Kidney epithelial cell (primary cell): ENCODE measurements around the gene ACTN3. TPM values are rescaled to one million over a fixed set of nuclear protein-coding genes. Genes with fewer than 3 reads are reported as not detected.
"Not testable (repeated sequence)": the region's sequence is repeated elsewhere in the genome, so short reads cannot be mapped to it uniquely, and the experiment has no call there.

ENCODE experiments used
- DNase-seq: peaks from one replicate; pipeline ENCODE4 v3.0.0-alpha.2; 2010; ENCODE audit warnings: low read depth
- H3K27me3 ChIP-seq: 2 replicates; pipeline ENCODE4 v1.6.0; 2011; ENCODE audit warnings: low read length; ENCODE audit not compliant: control insufficient read depth, insufficient read depth
- H3K36me3 ChIP-seq: 2 replicates; pipeline ENCODE4 v1.5.1; 2011; ENCODE audit warnings: low read length; ENCODE audit not compliant: control insufficient read depth, insufficient read depth
- H3K4me3 ChIP-seq: 2 replicates; pipeline ENCODE4 v1.5.1; 2011; ENCODE audit warnings: low read depth, mild to moderate bottlenecking, control low read depth, low read length
- total RNA-seq: library from RNA; depleted of rRNA; stranded (reverse); fragments of >200 nt; gene quantifications from 2 replicates; pipeline ENCODE4 v1.2.3, GENCODE V29; 2015
- TF ChIP-seq, protein P1 (sequence below): IDR thresholded peaks from 2 replicates; pipeline ENCODE4 v1.5.1; 2011; ENCODE audit warnings: mild to moderate bottlenecking, moderate library complexity, low read length, control low read depth, inconsistent platforms; ENCODE audit not compliant: insufficient read depth, poor library complexity, severe bottlenecking

ACTN3 gene
- total RNA-seq, 1 donor from 2014 or later: not detected

DNA sequence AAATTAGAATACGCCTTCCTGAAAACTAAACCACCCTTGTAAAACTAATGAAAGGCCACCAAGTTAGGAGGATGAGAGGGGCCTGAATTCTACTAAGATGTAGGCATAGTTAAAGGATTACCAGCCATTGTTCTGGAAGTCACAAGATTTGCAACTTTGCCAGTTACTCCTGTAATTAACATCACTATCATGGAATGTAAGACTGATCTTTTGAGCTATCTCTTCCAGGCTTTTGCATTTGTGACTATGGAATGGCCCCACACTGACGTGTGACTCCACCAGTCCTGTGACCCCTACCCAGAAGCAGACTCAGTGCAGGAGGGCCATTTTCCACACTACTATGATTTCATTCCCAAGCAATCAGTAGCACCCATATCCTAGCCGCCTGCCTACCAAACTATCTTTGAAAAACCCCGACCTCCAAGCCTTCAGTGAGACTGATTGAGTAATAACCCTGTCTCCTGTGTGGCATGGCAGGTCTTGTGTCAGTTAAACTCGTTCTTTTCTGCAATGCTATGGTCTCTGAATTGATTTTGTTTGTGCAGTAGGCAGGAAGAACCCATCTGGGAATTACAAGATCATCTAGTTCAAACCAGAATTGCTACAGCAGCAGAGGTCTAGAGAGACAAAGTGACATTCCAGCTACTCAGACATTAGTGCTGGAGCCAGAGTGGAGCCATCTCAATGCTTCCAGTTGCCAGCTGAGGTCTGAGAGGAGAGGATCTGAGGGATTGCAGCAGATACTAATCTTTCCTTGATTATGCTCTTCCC lies 23.6 kb downstream of the ACTN3 start:
- no peak overlapping the region for H3K4me3 ChIP-seq
- H3K27me3 ChIP-seq: peaks cover 10% of the 10 kb centered on the region
- DNase-seq: no peak
- TF ChIP-seq, protein P1, sequence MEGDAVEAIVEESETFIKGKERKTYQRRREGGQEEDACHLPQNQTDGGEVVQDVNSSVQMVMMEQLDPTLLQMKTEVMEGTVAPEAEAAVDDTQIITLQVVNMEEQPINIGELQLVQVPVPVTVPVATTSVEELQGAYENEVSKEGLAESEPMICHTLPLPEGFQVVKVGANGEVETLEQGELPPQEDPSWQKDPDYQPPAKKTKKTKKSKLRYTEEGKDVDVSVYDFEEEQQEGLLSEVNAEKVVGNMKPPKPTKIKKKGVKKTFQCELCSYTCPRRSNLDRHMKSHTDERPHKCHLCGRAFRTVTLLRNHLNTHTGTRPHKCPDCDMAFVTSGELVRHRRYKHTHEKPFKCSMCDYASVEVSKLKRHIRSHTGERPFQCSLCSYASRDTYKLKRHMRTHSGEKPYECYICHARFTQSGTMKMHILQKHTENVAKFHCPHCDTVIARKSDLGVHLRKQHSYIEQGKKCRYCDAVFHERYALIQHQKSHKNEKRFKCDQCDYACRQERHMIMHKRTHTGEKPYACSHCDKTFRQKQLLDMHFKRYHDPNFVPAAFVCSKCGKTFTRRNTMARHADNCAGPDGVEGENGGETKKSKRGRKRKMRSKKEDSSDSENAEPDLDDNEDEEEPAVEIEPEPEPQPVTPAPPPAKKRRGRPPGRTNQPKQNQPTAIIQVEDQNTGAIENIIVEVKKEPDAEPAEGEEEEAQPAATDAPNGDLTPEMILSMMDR: no peak
- no peaks in the 10 kb centered on the region for H3K36me3 ChIP-seq

DNA sequence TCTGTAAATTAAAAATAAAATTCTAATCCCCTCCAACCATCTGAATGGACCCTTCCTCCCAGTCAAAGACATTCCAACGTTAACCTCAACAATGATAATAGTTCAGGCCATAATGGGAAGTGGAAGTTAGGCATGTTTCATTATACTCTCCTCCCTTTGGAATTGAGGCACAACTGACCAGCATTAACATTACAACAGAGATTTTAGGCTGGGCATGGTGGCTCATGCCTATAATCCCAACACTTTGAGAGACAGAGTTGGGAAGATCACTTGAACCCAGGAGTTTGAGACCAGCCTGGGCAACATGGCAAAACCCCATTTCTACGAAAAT lies 24.1 kb downstream of the ACTN3 start:
- TF ChIP-seq, protein P1: no peak
- DNase-seq: no peak
- no peaks in the 10 kb centered on the region for H3K36me3 ChIP-seq
- H3K27me3 ChIP-seq: peaks cover 12% of the 10 kb centered on the region
- H3K4me3 ChIP-seq: no peak overlapping the region

DNA sequence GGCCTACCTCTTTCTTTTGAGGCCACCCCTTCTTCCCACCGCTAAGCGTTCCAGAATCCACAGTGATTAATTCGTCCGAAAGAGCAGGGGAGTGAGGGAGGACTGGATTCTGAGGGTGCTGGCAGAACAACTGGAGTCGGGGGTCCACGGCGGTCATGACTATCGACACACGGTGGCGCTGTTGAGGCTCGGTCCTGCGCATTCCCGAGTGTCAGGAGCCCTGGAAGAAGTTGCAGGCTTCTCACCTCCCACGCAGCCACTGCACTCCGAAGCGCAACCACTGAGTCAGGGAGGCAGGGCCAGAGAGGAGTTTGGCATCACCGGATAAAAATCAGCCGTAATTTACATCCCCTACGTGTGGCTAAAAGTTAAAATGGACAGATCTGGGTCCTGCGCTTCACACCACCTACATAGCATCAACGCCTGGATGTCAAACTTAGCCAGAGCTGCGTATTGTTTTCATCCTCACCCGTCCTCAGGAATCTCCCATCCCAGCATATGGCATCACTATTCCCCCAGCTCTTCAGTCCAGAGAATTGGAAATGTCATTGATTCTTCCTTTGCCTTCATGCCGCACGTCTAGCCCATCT lies 32.4 kb downstream of the ACTN3 start:
- no peaks in the 10 kb centered on the region for H3K36me3 ChIP-seq
- H3K4me3 ChIP-seq: no peak overlapping the region
- peaks cover 9% of the 10 kb centered on the region for H3K27me3 ChIP-seq
- peak; percentile 4 for DNase-seq
- TF ChIP-seq, protein P1: peak; percentile 80

DNA sequence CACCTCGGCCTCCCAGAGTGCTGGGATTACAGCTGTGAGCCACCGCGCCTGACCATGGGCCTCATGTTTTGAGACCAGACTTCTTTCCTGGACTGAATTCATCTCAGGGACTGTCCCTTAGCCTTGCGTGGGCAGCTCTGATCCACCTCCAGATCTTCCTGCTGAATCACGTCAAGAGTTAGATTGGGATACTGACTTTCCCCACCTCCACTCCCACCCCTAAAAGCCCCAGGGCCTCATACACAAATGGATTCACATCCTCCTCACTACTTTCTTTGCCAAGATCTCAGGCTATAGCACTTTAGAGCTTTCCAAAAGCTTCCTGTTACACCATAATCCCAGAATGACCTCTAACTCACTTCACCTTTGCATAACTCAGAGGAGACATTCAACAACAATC lies 34.1 kb downstream of the ACTN3 start:
- H3K27me3 ChIP-seq: peaks cover 6% of the 10 kb centered on the region
- TF ChIP-seq, protein P1: no peak
- DNase-seq: no peak
- no peak overlapping the region for H3K4me3 ChIP-seq
- no peaks in the 10 kb centered on the region for H3K36me3 ChIP-seq

DNA sequence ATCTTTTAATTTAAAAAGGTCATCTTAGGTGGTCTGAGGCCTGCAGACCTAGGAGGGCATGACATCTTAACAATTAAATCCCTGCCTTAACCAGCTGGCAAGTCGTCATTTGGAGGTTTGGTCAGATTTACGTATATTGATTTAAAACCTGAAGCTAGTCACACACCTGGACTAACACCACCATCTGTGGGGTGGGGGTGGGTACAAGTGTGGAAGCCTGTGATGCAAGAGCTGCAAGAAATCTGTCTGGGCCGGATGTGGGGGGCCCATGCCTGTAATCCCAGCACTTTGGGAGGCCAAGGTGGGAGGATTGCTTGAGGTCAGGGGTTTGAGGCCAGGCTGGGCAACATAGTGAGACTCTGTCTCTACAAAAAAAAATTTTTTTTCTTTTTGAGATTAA lies 34.6 kb downstream of the ACTN3 start:
- Histone ChIP-seq H3K4me3 (no peak overlapping the region), H3K36me3 (no peaks in the 10 kb centered on the region), H3K27me3 (peaks cover 5% of the 10 kb centered on the region)
- DNase-seq: no peak
- TF ChIP-seq, protein P1: no peak

DNA sequence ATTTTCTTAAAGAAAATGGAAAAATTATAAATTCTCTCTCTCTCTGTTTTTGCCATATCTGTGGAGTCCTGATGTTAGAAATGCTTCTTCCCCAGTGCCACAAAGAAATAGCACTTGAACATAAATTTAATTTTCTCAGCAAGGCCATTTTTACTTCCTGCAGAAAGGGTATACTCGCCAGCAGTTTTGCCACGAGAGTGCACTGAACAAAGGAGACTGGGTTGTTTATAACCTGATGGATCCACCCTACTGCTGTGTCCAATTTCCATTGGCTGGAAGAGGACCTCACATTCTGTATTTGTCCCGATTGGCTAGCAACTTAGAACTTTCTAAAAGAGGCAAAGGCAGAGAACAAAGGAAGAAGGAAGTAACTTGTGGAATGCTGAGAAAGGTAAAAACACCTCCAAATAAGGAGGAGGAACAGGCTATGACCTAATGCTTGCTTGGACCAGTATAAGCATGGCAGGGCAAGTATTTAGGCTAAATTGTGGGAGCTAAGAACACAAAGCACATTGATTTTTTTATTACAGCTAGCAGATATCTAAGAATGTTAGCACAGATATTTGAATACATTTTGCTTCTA lies 36.0 kb downstream of the ACTN3 start:
- H3K36me3 ChIP-seq, DNase-seq, H3K4me3 ChIP-seq, H3K27me3 ChIP-seq: not testable (repeated sequence)

DNA sequence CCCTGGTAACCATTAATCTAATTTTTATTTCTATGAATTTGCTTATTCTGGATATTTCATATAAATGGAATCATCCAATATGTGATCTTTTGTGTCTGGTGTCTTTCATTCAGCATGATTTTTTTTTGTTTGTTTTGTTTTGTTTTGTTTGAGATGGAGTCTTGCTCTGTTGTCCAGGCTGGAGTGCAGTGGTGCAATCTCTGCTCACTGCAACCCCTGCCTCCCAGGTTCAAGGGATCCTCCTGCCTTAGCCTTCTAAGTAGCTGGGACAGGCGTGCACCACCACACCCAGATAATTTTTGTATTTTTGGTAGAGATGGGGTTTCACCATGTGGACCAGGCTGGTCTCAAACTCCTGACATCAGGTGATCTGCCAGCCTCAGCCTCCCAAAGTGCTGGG lies 38.7 kb downstream of the ACTN3 start:
- H3K27me3 ChIP-seq, DNase-seq, H3K4me3 ChIP-seq, H3K36me3 ChIP-seq: not testable (repeated sequence)
